Neural crest cell (in vitro differentiated cells): ENCODE data around the gene TXNIP. TPM values are rescaled to one million over a fixed set of nuclear protein-coding genes. Genes with fewer than 3 reads are reported as not detected.

Experiments used
- DNase-seq: peaks from one replicate; pipeline ENCODE4 v3.0.0; 2021; ENCODE audit warnings: low read depth, mixed read lengths, low spot score
- H3K27ac Mint-ChIP-seq: one replicate; pipeline ENCODE4 v1.8.0; 2021; ENCODE audit warnings: mild to moderate bottlenecking, mixed read lengths; ENCODE audit not compliant: unreplicated experiment
- H3K27me3 Mint-ChIP-seq: 2 replicates; pipeline ENCODE4 v1.8.0; 2021; ENCODE audit warnings: low read depth, mild to moderate bottlenecking, mixed read lengths
- H3K36me3 Mint-ChIP-seq: 2 replicates; pipeline ENCODE4 v1.8.0; 2021; ENCODE audit warnings: low read depth, mild to moderate bottlenecking, mixed read lengths
- H3K4me1 Mint-ChIP-seq: 2 replicates; pipeline ENCODE4 v1.8.0; 2021; ENCODE audit warnings: mixed read lengths
- H3K4me3 Mint-ChIP-seq: one replicate; pipeline ENCODE4 v1.8.0; 2021; ENCODE audit warnings: mild to moderate bottlenecking, mixed read lengths
- H3K9me3 Mint-ChIP-seq: 2 replicates; pipeline ENCODE4 v1.8.0; 2021; ENCODE audit warnings: mixed read lengths
- total RNA-seq: library from RNA; stranded (reverse); gene quantifications from 2 replicates; pipeline ENCODE4 v1.2.1, GENCODE V29; 2021
- TF ChIP-seq, protein P1 (sequence below): fragments of 200-600 bp; sonication (generic); conservative IDR thresholded peaks from 2 replicates; pipeline ENCODE4 v1.5.0; 2021; ENCODE audit warnings: antibody characterized with exemption, mild to moderate bottlenecking

Gene TXNIP
- total RNA-seq, 1 donor from 2014 or later: 83.5 TPM

DNA sequence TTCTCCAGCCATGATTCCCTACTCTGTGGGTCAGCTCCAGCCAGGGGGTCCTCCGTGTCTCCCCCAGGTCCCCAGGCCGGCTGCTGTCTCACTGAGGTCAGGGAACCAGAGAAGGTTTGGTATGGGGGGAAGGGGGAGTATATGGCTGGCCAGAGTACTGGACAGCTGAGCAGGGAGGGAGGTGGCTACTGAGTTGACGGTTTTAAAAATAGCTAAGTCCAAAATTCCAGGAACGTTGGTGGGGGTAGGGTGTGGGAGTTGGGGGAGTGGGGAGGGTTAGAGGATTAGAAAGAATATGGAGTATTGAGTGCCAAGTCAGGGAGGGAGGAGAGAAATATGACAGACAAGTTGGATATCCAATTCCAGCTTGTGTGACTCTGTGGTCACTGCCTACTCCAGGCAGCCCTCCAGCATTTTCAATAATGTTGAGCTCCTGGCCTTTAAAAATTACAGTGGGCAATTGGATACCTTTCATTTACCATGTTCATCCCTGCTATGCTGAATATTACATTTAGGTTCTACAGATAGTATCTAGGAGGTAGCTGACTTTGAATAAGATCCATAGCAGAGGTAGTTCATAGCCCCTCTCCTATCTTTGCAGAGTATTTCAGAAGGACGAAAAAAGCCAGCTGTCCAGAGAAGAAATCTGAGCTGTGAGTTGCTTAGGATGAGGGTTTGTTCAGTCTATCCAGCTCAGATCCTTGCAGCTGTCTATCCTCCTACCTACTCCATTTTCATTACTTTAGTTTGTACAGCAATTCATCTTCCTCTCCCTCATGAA, 25.4 kb upstream of the TXNIP start, which contains the start of gene HJV:
HJV (minus strand) TSS at position 114 of the 781 bp plus-strand sequence. CDS start 1,504 bp downstream, outside the sequence.
- peaks cover 3% of the 10 kb centered on the region for H3K4me1 Mint-ChIP-seq
- H3K9me3 Mint-ChIP-seq: no peaks in the 10 kb centered on the region
- no peak within 1 kb of the TSS for H3K4me3 Mint-ChIP-seq
- TF ChIP-seq, protein P1, sequence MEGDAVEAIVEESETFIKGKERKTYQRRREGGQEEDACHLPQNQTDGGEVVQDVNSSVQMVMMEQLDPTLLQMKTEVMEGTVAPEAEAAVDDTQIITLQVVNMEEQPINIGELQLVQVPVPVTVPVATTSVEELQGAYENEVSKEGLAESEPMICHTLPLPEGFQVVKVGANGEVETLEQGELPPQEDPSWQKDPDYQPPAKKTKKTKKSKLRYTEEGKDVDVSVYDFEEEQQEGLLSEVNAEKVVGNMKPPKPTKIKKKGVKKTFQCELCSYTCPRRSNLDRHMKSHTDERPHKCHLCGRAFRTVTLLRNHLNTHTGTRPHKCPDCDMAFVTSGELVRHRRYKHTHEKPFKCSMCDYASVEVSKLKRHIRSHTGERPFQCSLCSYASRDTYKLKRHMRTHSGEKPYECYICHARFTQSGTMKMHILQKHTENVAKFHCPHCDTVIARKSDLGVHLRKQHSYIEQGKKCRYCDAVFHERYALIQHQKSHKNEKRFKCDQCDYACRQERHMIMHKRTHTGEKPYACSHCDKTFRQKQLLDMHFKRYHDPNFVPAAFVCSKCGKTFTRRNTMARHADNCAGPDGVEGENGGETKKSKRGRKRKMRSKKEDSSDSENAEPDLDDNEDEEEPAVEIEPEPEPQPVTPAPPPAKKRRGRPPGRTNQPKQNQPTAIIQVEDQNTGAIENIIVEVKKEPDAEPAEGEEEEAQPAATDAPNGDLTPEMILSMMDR: no peak
- no peaks in the 10 kb centered on the region for H3K36me3 Mint-ChIP-seq
- peaks cover 84% of the 10 kb centered on the region for H3K27me3 Mint-ChIP-seq
- no peak for DNase-seq
- no peak within 1 kb of the TSS for H3K27ac Mint-ChIP-seq

DNA sequence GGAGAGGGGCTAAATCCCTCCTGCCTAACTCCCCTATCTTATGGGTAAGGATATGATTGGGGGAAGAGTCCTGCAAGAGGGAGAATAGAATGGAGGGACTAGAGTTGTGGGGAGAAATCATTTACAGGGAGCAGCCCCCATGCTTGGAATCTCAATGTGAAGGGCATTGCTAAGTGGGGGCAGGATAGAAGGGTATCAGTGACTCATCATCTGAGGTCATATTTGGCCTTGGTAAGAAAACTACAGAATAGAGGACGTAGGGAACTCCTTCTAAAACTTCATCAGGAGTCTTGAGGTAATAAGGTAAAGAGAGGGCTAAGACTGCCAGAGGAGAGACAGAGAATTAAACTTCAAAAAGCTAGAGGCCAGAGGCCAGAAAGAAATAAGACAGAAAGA, 24.7 kb upstream of the TXNIP start:
- H3K4me1 Mint-ChIP-seq: peaks cover 3% of the 10 kb centered on the region
- H3K27me3 Mint-ChIP-seq: peaks cover 92% of the 10 kb centered on the region
- TF ChIP-seq, protein P1: no peak
- H3K9me3 Mint-ChIP-seq: no peaks in the 10 kb centered on the region
- no peak overlapping the region for H3K27ac Mint-ChIP-seq
- no peaks in the 10 kb centered on the region for H3K36me3 Mint-ChIP-seq
- DNase-seq: no peak
- H3K4me3 Mint-ChIP-seq: no peak overlapping the region

DNA sequence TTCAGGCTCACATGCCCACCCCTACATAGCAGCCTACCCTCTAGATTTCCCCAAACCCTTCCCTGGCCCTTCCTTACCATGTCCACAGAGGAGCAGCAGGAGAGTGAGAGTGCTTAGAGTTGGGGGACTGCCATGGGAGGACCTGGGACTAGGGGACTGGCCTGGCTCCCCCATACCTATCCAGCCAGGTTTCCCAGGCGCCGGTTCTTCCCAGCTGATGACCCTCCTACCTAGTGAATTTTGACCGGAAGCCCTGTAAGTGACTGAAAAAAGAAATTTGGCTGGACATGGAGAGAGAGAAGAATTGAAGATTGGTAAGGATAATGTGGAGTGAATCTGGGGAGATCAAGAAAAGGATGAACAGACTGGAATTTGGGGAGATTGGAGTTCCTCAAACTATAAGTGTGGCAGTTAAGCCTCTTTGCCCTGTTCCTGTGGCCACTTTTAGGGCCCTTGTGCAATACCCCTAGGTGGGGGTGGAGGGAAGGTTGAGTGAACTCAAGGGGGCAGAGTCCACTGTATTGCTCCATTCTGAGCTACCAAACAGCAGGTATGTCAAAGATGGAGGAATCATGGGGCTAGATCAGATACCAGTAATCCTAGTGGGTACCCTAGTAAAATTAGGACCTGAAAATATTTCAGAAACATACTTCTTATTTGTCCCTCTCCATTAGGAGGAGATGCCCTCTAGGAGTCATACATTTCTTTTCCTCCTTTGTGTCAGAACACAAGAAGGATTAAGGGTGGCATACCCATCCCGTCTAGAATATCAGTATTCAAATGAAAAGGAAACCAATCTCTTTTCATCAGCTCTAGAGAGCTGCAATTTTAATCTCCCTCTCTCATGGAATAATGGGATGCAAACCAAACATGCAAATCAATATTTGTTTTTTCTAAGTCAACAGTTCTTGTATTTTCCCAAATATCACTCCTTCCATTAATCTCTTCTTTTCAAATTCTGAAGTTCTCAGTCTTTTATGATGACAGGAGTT, 24.0 kb upstream of the TXNIP start:
- H3K27ac Mint-ChIP-seq: no peak overlapping the region
- peaks cover 91% of the 10 kb centered on the region for H3K27me3 Mint-ChIP-seq
- no peak for DNase-seq
- H3K4me1 Mint-ChIP-seq: peaks cover 3% of the 10 kb centered on the region
- no peaks in the 10 kb centered on the region for H3K36me3 Mint-ChIP-seq
- no peaks in the 10 kb centered on the region for H3K9me3 Mint-ChIP-seq
- TF ChIP-seq, protein P1: no peak
- H3K4me3 Mint-ChIP-seq: no peak overlapping the region

DNA sequence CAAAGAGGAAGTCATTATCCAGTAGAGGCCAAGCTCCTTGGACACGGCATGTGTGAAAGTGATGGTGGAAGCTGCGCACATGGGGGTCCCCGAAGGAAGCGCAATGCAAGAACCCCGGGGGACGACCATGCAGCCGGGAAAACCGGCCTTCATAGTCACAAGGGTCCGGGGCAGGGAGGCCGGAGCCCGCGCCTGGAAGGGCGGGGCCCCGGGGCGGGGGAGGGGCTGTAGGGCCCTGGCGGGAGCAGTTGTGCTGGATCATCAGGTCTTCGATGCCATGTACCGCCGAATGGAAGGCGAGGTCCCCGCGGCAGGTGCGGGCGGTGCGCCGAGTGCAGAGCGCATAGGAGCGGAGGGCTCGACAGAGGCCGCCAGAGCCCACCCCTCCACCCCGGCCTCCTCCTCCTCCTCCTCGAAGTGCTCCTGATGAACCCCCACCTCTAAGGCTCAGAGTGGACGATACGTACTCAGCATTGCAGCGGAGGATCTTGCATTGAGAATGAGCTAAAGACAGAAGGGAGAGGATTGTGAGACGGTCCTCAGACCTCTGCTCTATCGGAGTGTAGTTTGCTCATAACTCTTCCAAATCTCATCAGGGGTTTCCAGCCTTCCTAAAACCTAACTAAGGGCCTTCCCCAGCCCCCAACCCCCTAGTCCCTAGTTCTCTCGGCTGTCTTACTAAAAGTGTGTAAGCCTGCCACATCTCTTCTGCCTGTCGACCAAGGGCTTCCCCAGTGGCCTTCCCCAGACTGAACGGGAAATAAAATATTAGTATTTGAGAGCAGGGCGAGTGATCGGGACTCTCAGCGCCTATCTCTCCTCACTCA, 23.1 kb upstream of the TXNIP start:
- Mint-ChIP-seq H3K36me3 (no peaks in the 10 kb centered on the region), H3K27ac (no peak overlapping the region), H3K4me3 (no peak overlapping the region), H3K4me1 (peaks cover 3% of the 10 kb centered on the region), H3K9me3 (no peaks in the 10 kb centered on the region), H3K27me3 (peaks cover 90% of the 10 kb centered on the region)
- DNase-seq: no peak
- TF ChIP-seq, protein P1: no peak

DNA sequence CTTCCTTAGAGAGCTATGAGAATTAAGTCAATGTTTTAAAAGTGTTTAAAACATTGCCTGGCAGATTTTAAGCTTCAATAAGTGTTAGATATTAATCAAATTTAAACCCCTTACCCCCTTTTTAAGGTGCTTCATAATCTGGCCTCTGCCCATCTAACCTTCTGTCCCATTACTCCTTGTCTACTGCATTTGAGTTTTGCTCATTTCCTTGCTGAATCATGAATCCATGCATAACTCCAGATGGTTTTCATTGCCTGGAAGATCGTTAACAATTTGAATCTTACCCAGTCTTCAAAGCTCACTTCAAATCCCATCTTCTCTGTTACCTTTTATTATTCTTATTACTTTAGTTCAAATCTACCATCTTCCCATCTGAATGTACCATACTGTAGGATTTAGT, 20.5 kb upstream of the TXNIP start:
- no peak overlapping the region for H3K4me3 Mint-ChIP-seq
- H3K9me3 Mint-ChIP-seq: no peaks in the 10 kb centered on the region
- peaks cover 9% of the 10 kb centered on the region for H3K4me1 Mint-ChIP-seq
- H3K27ac Mint-ChIP-seq: no peak overlapping the region
- DNase-seq: no peak
- H3K36me3 Mint-ChIP-seq: no peaks in the 10 kb centered on the region
- TF ChIP-seq, protein P1: no peak
- peaks cover 74% of the 10 kb centered on the region for H3K27me3 Mint-ChIP-seq
